Upper lobe of right lung (tissue), 1 donor: ENCODE measurements around the gene OR8B3. TPM values are rescaled to one million over a fixed set of nuclear protein-coding genes. Genes with fewer than 3 reads are reported as not detected.

Experiments used
- ATAC-seq: fragments of 200-7000 bp; cut with Tn5 transposase; one replicate; pipeline ENCODE4 v1.9.1; 2020; ENCODE audit warnings: mild to moderate bottlenecking, moderate library complexity
- DNase-seq: peaks from one replicate; pipeline ENCODE4 v3.0.0-alpha.2; 2020
- H3K27ac ChIP-seq: fragments of 200-600 bp; one replicate; pipeline ENCODE4 v1.8.0; 2022
- H3K27me3 ChIP-seq: fragments of 200-600 bp; one replicate; pipeline ENCODE4 v1.8.0; 2022; ENCODE audit warnings: mild to moderate bottlenecking
- H3K36me3 ChIP-seq: fragments of 200-600 bp; one replicate; pipeline ENCODE4 v1.8.0; 2022
- H3K4me1 ChIP-seq: fragments of 200-600 bp; one replicate; pipeline ENCODE4 v1.8.0; 2022
- H3K4me3 ChIP-seq: fragments of 200-600 bp; one replicate; pipeline ENCODE4 v1.8.0; 2022; ENCODE audit warnings: mild to moderate bottlenecking
- H3K9me3 ChIP-seq: fragments of 200-600 bp; one replicate; pipeline ENCODE4 v1.8.0; 2022
- CTCF ChIP-seq: fragments of 200-600 bp; IDR thresholded peaks from one replicate; pipeline ENCODE4 v1.8.0; 2022; ENCODE audit warnings: antibody characterized with exemption
- intact Hi-C: fragments of 100-400 bp; cut with DNase I; formaldehyde crosslinking; loops from one replicate; pipeline ENCODE4 v1.11.0; 2022
- long read RNA-seq: library from polyadenylated mRNA; unstranded; transcript quantifications from one replicate; pipeline ENCODE4 v2.0.0, GENCODE V29; 2021
- total RNA-seq: library from RNA; stranded (reverse); fragmentation: NEBNext Ultra II Directional; extraction: Animal tissue kit (Norgen Biotek cat#: 25700); gene quantifications from one replicate; pipeline ENCODE4 v1.2.1, GENCODE V29; 2021
- donor health status: DM: no; HTN: yes; CAD: no; lungs with severe emphysema.

OR8B3 gene
- not detected for total RNA-seq
- long read RNA-seq: 0 reads

- no peaks in the 10 kb centered on the region for H3K36me3 ChIP-seq
- intact Hi-C loops: no loop called here
- H3K9me3 ChIP-seq: no peaks in the 10 kb centered on the region
- H3K4me3 ChIP-seq: no peak within 1 kb of the TSS
- no peak for TF ChIP-seq CTCF
- H3K27ac ChIP-seq: no peak within 1 kb of the TSS
- no peaks in the 10 kb centered on the region for H3K4me1 ChIP-seq
- no peaks in the 10 kb centered on the region for H3K27me3 ChIP-seq
- no peak for DNase-seq
- no peak for ATAC-seq
Observed at GRCh38 chr11:124398924-124399323, at the start of gene OR8B3. Gene OR8B3, minus strand, starts transcription at chr11:124399024. Its CDS starts 1,673 bp downstream, at chr11:124397351.

- Histone ChIP-seq H3K36me3 (no peaks in the 10 kb centered on the region), H3K27ac (no peak overlapping the region), H3K4me3 (no peak overlapping the region), H3K9me3 (no peaks in the 10 kb centered on the region), H3K27me3 (no peaks in the 10 kb centered on the region), H3K4me1 (no peaks in the 10 kb centered on the region)
- intact Hi-C loops: no loop called here
- no peak for ATAC-seq
- DNase-seq: no peak
- TF ChIP-seq CTCF: no peak
Observed at GRCh38 chr11:124446916-124447315, 48.1 kb upstream of the OR8B3 start.

GRCh38 chr11:124445646-124446150 is 46.9 kb upstream of the OR8B3 start, which contains the start of gene OR8B8:
Gene OR8B8, minus strand, starts transcription at chr11:124445696. Its CDS starts 4,611 bp downstream, at chr11:124441085.
- Histone ChIP-seq H3K9me3 (no peaks in the 10 kb centered on the region), H3K4me1 (no peaks in the 10 kb centered on the region), H3K36me3 (no peaks in the 10 kb centered on the region), H3K27me3 (no peaks in the 10 kb centered on the region), H3K4me3 (no peak within 1 kb of the TSS), H3K27ac (no peak within 1 kb of the TSS)
- no peak for TF ChIP-seq CTCF
- intact Hi-C loops: no loop called here
- ATAC-seq: no peak
- DNase-seq: no peak

GRCh38 chr11:124442847-124443246 is 44.0 kb upstream of the OR8B3 start:
- H3K4me1 ChIP-seq: no peaks in the 10 kb centered on the region
- no peaks in the 10 kb centered on the region for H3K27me3 ChIP-seq
- H3K27ac ChIP-seq: no peak overlapping the region
- DNase-seq (no peak), ATAC-seq (no peak)
- H3K9me3 ChIP-seq: no peaks in the 10 kb centered on the region
- no peaks in the 10 kb centered on the region for H3K36me3 ChIP-seq
- TF ChIP-seq CTCF: no peak
- intact Hi-C loops: no loop called here
- H3K4me3 ChIP-seq: no peak overlapping the region

GRCh38 chr11:124442442-124442841 is 43.6 kb upstream of the OR8B3 start:
- TF ChIP-seq CTCF: no peak
- no peak for DNase-seq
- intact Hi-C loops: no loop called here
- Histone ChIP-seq H3K9me3 (no peaks in the 10 kb centered on the region), H3K36me3 (no peaks in the 10 kb centered on the region), H3K27me3 (no peaks in the 10 kb centered on the region), H3K27ac (no peak overlapping the region), H3K4me1 (no peaks in the 10 kb centered on the region), H3K4me3 (no peak overlapping the region)
- ATAC-seq: no peak

GRCh38 chr11:124441519-124441918 is 42.7 kb upstream of the OR8B3 start:
- H3K4me1 ChIP-seq: no peaks in the 10 kb centered on the region
- TF ChIP-seq CTCF: no peak
- H3K4me3 ChIP-seq: no peak overlapping the region
- H3K27ac ChIP-seq: no peak overlapping the region
- no peaks in the 10 kb centered on the region for H3K27me3 ChIP-seq
- no peak for DNase-seq
- intact Hi-C loops: no loop called here
- no peaks in the 10 kb centered on the region for H3K9me3 ChIP-seq
- no peaks in the 10 kb centered on the region for H3K36me3 ChIP-seq
- no peak for ATAC-seq
